Fibroblast of skin of left biceps (primary cell): ENCODE measurements around the gene MTFR1L.

ENCODE experiments used
- DNase-seq, 2 experiments: peaks; one replicate each; pipeline ENCODE4 v3.0.0-alpha.2; 2013; ENCODE audit warnings: low read depth in 2 of 2

MTFR1L gene

DNA sequence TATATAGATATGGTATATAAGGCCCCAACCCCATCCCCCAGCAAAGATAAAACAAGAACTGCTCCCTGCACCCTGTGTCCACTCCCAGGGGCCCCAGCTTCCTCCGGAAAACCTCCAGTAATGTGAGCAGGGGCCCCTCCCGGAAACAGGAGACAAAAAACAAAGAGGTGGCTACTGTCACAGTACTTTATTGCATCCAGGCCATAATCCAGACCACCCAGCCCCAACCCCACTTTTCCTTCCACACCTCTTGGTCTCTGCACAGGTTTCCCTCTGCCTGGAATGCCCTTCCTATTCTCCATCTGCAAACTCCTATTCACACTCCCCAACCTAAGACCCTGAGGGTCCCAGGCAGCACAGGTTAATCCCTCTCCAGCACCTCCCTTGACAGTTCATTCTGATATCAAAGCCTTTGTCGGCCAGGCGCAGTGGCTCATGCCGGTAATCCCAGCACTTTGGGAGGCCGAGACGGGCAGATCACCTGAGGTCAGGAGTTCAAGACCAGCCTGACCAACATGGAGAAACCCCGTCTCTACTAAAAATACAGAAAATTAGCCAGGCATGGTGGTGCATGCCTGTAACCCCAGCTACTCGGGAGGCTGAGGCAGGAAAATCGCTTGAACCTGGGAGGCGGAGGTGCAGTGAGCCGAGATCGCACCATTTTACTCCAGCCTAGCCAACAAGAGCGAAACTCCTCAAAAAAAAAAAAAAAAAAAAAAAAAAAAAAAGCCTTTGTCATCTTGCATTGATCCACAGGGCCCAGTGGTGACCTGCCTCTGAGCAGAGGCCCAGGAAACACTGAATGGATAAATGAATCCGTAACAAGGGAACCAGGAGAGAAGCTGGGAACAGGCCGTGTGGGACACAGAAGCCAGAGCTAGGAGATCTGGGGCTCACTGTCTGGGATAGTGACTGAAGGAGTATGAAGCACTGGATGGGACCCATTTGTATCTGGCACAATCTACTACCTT, 41.8 kb downstream of the MTFR1L start:
- DNase-seq = no peak

- no peak for DNase-seq
Observed at GRCh38 chr1:25862785-25863485, 43.2 kb downstream of the MTFR1L start.

- no peak for DNase-seq
Observed at GRCh38 chr1:25863486-25864262, 43.9 kb downstream of the MTFR1L start.

DNA sequence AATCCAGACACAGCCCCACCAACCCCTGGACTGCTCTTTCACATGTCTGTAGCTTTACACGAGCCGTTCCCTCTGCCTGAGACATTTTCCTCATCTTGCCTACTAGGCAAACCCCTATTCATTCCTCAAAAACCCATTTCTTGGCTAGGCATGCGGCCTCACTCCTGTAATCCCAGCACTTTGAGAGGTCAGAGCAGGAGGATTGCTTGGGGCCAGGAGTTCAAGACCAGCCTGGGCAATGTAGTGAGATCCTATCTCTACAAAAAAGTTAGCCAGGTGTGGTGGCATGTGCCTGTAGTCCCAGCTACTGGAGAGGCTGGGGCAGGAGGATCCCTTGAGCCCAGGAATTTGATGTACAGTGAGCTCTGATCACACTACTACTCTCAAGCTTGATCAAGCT, 44.7 kb downstream of the MTFR1L start:
- DNase-seq = no peak

DNA sequence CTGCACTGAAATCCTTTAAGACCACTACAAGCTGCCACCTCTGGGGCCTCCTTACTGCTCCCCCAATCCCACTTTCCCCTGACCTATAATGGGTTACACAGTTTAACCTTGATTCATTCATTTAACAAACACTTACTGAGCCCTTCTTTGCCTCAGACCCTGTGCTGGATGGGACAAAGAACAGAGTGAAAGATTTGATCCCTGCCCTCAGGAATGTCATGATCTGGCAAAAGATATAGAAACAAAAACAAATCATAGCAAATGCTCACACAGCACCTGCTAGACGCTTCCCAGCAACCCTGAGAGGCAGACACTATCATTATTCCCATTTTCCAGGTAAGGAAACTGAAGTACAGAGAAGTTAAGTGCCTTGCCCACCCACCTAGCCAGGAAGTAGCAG, 46.5 kb downstream of the MTFR1L start:
- DNase-seq = no peak

DNA sequence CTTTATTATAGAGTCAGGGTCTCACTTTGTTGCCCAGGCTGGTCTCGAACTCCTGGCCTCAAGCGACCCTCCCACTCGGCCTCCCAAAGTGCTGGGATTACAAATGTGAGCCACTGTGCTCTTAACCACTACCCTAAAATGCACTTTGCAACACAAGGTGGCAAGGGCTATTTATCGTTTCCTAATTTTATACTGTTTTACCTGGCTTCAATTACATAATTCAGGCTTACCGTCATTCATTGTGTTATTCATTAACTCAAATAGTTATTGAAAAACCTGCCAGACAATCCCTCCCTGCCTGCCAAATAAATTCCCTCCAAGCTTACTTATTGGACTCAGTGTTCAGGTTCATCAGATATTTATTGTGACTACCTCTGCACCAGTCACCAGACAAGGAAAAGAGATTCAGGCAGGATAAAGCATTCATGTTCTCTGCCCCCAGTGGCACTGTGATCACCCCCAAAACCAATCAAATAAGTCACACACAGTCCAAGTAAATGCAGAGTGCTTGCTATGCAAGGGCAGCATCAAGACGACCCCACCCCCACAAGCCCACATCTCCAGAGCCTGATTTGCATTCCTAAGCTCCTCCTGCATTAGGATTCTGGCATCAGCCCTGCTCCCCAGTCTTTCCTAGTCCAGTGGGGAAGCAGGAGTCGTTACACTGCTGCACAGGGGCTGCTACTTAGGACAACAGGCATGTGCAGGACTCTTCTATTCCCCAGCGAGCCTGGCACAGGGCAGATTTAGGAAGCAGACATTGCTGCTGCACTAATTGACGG, 47.6 kb downstream of the MTFR1L start:
- DNase-seq = no peak

DNA sequence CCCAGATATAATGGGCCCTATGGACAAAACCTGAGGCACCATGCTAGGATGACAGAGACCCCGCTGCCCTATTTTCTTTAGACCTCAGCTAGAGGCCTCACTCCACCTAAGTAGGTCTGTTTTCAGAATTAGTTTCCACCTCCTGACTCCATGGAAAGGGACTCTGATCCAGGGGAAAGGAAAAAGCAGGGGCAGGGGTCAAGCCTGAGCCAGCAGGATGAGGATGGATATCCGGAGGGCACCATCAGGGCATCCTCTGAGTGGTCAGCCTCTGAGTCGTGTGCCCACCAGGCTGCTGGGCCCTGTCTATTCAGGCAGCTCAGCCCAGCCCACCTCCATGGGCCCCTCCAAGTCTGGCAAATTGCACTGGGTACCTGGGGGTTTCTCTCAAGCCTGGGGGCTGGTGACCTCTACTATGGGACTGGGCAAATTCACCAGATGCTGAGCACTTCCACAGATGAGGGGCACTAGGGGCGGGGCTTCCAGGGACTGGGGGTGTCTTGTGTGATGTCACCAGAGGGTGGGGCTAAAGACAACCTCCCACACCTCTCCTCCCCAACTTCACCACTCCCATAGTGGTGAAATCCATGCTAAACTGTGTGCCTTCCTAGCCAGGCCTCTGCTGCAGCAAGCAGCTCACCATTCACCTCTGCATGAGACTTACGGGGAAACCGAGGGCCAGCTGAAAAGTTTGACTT, 50.3 kb downstream of the MTFR1L start:
- DNase-seq = no peak

- DNase-seq = no peak
Observed at GRCh38 chr1:25870614-25871013, 50.9 kb downstream of the MTFR1L start.

- no peak for DNase-seq
Observed at GRCh38 chr1:25871086-25871703, 51.4 kb downstream of the MTFR1L start.

GRCh38 chr1:25871704-25872494, 52.1 kb downstream of the MTFR1L start:
- DNase-seq = no peak

DNA sequence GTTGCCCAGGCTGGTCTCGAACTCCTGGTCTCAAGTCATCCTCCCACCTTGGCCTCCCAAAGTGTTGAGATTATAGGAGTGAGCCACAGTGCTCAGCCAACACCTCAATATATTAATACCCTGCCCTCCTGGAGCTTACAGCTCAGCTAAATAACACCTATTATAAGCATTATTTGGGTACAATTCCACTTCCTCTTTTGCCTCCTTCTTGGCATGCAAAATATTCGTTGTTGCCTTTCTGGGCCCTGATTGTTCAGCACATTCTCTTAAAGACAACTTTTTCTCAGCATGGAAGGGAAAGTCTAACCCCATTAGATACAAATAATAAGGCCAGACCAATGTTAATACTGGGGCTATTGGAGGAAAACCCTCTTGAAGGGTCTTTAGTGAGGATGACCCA, 53.0 kb downstream of the MTFR1L start:
- no peak for DNase-seq

GRCh38 chr1:25873120-25873519, 53.4 kb downstream of the MTFR1L start:
- DNase-seq = no peak

- no peak for DNase-seq
Observed at GRCh38 chr1:25874209-25874608, 54.5 kb downstream of the MTFR1L start.

- no peak for DNase-seq
Observed at GRCh38 chr1:25874635-25875153, 54.9 kb downstream of the MTFR1L start.

GRCh38 chr1:25875154-25875855, 55.6 kb downstream of the MTFR1L start, which contains the start of gene PAQR7:
Gene PAQR7 (minus strand): TSS chr1:25875708. CDS start chr1:25863839, 11,869 bp downstream.
- DNase-seq = peak; percentile 43 to 50

DNA sequence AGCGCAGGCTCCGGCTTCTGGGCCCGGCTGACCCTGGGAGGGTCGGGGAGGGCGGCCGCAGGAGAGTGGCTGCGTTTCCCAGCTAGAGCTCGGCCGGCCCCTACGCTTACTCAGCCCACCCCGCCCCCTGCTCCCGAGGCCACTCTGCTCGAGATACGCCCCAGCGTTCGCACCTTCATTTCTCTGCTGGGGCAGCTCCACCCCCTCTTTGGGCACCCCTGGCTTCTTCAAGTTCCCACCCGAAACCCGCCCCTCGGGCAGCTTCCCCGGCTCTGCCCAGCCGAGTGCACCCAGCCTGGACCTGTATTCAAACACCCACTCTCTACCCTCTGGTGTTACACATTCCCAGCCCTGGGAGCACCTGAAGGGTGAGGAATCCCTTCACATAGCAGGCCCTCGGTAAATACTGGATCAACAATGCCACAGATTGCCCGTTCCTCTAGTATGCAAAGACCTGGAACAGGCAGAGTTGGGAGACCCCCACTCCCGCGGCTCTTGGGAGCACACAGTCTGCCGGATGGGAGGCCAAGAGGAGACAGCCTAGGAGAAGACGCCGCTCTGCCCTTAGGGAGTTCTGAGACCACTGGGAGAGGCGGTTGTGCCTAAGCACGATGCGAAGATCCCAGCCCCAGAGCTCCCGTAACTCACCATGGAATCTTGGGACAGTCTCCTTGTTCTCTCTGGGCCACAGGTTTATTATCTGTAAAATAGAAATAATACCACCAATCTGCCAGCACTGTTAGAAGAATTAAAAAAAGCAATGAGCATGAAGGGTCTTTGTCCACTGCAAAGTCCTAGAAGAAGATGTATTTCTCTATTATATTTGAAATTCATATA, 56.3 kb downstream of the MTFR1L start:
- no peak for DNase-seq

GRCh38 chr1:25876693-25877077, 56.9 kb downstream of the MTFR1L start:
- DNase-seq = no peak

DNA sequence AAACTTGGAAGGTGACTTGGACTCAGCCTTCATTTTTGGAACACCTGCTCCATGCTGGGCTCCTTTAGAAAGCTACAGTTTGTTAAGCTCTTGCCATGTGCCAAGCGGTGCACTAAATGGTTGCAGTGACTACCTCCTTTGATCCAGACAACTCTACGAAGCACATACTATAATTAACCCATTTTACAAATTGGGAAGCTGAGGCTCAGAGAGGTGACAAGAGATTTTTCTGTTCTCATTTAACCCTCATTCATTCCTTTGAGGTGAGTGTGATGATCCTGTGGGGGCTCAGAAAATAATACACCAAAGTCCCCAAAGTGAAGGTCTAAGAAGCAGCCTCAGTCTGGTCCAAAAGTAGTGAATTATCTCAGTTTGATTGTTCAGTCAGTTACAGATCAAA, 57.4 kb downstream of the MTFR1L start:
- DNase-seq = no peak
